ENCODE results near the gene ANP32D. TPM values are rescaled to one million over a fixed set of nuclear protein-coding genes. Genes with fewer than 3 reads are reported as not detected.
"Not testable (repeated sequence)": the region's sequence is repeated elsewhere in the genome, so short reads cannot be mapped to it uniquely, and the experiment has no call there.

ANP32D gene
- total RNA-seq = not detected
- long read RNA-seq = 0 reads

DNA sequence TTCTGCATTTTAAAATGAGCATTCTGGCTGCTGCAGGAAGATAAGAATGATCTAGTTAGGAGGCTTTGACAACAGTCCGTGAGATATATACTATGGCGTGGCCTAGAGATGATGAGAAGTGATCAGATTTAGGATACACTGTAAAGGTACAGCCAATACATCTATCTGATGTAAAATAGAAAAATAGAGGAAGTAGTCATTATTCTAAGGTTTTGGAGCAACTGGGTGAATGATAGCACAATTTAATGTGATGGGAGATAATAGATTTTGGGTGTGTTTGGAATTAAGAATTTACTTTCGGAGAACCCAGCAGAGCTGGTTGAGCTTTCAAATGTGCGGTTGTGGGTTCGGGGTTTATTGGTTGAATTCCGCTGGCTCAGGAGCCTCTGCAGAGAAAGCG lies at the start of gene ANP32D:
Gene ANP32D (plus strand): TSS at position 301 of the 400 bp plus-strand sequence. CDS start 106 bp downstream, outside the sequence.
- ATAC-seq (no peak), DNase-seq (ENCODE audit: missing footprints) (no peak)
- intact Hi-C loops (cut with DNase I) = no loop called here

DNA sequence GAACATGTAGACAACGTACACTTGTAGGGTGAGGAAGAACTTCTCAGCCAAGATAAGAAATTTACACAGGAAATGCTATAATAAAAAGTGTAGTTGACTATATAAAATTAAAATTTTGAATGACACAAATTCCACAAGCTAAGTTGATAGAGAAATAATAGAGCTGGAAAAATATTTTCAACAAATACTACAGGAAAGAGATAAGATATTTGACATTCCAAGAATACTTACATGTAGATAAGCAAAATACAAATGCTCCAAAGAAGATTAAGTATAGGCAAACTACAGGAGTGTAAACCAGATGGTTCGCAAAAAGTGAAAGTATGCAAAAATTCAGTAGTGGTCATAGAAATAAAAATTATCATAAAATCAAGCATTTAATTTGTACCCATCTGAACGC lies 49.2 kb upstream of the ANP32D start:
- intact Hi-C loops (cut with DNase I) = no loop called here
- no peak for DNase-seq (ENCODE audit: missing footprints)
- ATAC-seq = no peak

DNA sequence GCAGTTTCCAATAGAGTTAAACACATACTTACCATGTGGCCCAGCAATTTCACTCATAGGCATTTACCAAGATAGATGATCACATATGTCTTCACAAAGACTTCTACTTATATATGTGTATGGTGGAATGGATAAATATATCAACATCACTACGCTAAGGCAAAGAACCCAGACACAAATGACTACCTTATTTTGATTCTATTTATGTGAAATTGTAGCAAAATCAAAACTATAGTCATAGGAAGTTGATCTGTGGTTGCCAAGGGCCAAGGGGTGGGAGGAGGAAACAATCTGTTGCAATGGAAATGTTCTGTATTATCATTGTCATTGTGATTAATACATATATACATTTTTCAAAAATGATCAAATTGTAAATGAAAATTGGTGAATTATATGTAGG lies 47.7 kb upstream of the ANP32D start:
- DNase-seq (ENCODE audit: missing footprints) (no peak), ATAC-seq (no peak)
- intact Hi-C loops (cut with DNase I) = no loop called here

DNA sequence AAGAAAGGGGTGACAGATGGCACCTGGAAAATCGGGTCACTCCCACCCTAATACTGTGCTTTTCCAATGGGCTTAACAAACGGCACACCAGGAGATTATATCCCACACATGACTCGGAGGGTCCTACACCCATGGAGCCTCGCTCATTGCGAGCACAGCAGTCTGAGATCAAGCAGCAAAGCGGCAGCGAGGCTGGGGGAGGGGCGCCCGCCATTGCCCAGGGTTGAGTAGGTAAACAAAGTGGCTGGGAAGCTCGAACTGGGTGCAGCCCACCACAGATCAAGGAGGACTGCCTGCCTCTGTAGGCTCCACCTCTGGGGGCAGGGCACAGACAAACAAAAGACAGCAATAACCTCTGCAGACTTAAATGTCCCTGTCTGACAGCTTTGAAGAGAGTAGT lies 38.3 kb upstream of the ANP32D start:
- not testable (repeated sequence) for DNase-seq (ENCODE audit: missing footprints); ATAC-seq

DNA sequence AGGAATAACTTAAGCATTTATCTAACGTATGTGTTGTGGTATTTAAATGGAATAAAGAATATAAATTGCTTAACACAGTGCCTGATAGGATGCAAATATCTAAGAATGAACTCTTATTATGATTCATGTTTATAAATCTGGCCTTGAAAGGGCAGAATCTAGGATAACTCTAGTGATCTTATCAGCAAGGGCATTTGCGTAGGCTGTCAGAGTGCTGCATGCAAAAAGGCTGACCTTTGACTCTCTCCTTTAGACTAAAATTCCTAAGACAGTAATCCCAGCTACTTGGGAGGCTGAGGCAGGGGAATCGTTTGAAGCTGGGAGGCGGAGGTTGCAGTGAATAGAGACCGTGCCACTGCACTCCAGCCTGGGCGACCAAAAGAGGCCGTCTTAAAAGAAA lies 31.3 kb upstream of the ANP32D start:
- ATAC-seq (no peak), DNase-seq (ENCODE audit: missing footprints) (no peak)
- intact Hi-C loops (cut with DNase I) = no loop called here

More for the DNA sequence above, 38.3 kb upstream of the ANP32D start:
- intact Hi-C loops (cut with DNase I) = not testable (repeated sequence)

GRCh38 chr12:48442179-48442847 lies 30.0 kb upstream of the ANP32D start:
- no peak for DNase-seq (ENCODE audit: missing footprints)
- intact Hi-C loops (cut with DNase I) = no loop called here
- ATAC-seq = no peak

DNA sequence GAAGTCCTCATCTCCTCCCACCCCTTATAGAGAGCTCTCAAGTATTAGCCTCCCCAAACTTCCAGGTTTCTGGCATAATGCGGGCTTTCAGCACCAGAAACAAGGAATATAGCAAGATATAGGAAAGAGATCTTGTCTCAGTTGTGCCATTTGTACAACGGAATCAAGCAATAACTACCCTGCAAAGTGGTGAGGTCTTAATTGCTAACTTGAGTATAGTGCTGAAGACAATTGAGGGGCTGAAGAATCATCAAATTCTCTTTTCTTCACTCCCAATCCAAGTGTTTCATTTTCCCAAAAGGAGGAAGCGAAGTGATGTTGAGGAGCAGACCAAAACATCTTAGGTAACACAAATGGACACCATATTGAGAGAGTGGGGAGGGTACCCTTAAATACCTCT lies 26.8 kb upstream of the ANP32D start:
- intact Hi-C loops (cut with DNase I) = no loop called here
- DNase-seq (ENCODE audit: missing footprints) (no peak), ATAC-seq (no peak)

- ATAC-seq = no peak
- DNase-seq (ENCODE audit: missing footprints) = no peak
- intact Hi-C loops (cut with DNase I) = no loop called here
Measured at GRCh38 chr12:48446161-48446776, 26.1 kb upstream of the ANP32D start.

DNA sequence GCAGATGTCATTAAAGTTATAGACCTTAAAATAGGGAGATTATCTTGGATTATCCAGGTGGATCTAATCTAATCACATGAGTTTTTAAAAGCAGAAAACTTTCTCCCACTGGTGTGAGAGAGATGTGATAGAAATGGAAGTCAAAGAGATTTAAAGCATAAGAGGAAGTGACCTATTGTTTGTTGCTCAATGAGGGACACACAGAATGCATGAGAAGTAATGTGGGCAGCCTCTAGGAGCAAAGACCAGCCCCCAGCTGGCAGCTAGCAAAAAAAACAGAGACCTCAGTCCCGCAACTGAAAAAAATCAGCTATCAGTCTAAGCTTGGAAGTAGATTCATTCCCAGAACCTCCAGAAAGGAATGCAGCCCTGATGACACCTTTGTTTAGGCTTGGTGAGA lies 24.6 kb upstream of the ANP32D start:
- intact Hi-C loops (cut with DNase I) = no loop called here

GRCh38 chr12:48451372-48451771 lies 21.0 kb upstream of the ANP32D start:
- ATAC-seq = no peak
- intact Hi-C loops (cut with DNase I) = no loop called here

More for the DNA sequence above, 24.6 kb upstream of the ANP32D start:
- DNase-seq (ENCODE audit: missing footprints) = no peak
- ATAC-seq = no peak

GRCh38 chr12:48452961-48453360 lies 19.4 kb upstream of the ANP32D start:
- DNase-seq (ENCODE audit: missing footprints); ATAC-seq; intact Hi-C loops (cut with DNase I): not testable (repeated sequence)

More at GRCh38 chr12:48451372-48451771, 21.0 kb upstream of the ANP32D start:
- DNase-seq (ENCODE audit: missing footprints) = no peak

DNA sequence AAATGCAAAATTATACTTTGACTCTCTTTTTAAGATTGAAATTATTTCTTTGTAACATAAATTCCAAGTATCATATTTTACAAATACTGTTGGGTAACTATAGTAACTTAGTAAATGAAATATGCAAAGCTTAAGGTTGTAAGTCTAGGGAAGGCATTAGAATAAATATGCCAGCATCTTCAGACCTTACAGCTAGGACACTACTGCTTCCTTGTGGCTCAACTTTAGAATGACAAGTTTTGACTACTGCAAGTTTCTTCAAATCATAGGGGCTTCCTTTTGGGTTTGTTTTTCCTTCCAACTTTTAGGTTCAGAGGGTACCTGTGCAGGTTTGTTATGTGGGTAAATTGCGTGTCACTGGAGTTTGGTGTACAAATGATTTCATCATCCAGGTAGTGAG lies 17.7 kb upstream of the ANP32D start:
- ATAC-seq (no peak), DNase-seq (ENCODE audit: missing footprints) (no peak)
- intact Hi-C loops (cut with DNase I) = no loop called here

GRCh38 chr12:48455116-48455515 lies 17.2 kb upstream of the ANP32D start:
- ATAC-seq (no peak), DNase-seq (ENCODE audit: missing footprints) (no peak)
- intact Hi-C loops (cut with DNase I) = no loop called here

GRCh38 chr12:48459259-48459658 lies 13.1 kb upstream of the ANP32D start:
- ATAC-seq (no peak), DNase-seq (ENCODE audit: missing footprints) (no peak)
- intact Hi-C loops (cut with DNase I) = no loop called here

DNA sequence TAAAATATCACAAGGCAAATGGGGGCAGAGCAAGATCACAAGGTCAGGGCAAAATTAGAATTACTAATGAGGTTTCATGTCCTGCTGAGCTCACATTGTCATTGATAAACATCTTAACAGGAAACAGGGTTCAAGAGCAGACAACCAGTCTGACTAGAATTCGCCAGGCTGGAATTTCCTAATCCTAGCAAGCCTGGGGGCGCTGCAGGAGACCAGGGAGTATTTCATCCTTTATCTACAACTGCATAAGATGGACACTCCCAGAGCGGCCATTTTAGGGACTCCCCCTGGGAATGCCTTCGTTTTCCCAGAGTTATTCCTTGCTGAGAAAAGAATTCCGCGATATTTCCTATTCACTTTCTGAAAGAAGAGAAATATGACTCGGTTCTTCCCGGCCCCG lies 3.3 kb upstream of the ANP32D start:
- DNase-seq (ENCODE audit: missing footprints); ATAC-seq; intact Hi-C loops (cut with DNase I): not testable (repeated sequence)

- ATAC-seq (no peak), DNase-seq (ENCODE audit: missing footprints) (no peak)
- intact Hi-C loops (cut with DNase I) = no loop called here
Measured at GRCh38 chr12:48473061-48473460, 702 bp downstream of the ANP32D start.

GRCh38 chr12:48474497-48474896 lies 2.1 kb downstream of the ANP32D start:
- intact Hi-C loops (cut with DNase I) = not testable (repeated sequence)

DNA sequence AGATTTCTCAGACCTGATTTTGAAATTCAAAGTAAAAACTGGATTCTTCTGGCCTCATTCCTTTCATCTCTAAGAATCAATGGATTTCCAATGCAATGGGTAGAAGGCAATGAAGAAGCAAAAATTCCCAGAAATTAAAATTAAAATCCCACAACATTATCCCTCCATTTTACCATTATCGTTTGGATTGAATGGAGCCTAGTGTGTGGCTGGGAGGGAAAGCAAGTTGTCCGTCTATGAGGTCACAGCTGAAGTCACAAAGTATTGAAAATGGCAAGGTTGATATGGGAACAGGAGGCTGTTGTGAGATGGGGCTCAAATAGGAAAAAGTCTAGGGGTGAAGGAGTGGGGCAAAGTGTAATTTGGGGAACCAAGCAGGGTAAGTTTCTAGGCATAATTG lies 9.8 kb downstream of the ANP32D start, which contains the start of gene C12orf54:
Gene C12orf54 (plus strand): TSS at position 301 of the 400 bp plus-strand sequence. CDS start 799 bp downstream, outside the sequence.
- intact Hi-C loops (cut with DNase I) = no loop called here
- DNase-seq (ENCODE audit: missing footprints) = no peak
- no peak for ATAC-seq

More at GRCh38 chr12:48474497-48474896, 2.1 kb downstream of the ANP32D start:
- DNase-seq (ENCODE audit: missing footprints); ATAC-seq: not testable (repeated sequence)

DNA sequence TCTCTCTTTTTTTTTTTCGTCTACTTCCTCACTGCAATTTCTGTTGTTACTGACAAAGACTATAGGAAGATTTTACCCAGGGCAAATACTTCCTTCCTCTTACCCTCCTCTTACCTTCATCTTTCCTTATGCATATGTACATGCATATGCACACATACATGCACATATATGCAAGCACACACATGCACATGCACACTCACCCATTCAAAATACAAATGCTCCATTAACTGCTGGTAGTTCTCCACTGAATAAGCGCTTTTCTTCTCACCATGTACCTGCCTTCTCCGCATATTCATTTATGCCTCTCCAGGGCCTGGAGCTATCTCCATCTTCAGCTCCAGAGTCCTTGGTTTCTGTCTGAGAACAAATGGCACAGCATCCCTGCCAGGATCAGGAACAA lies 10.6 kb downstream of the ANP32D start:
- ATAC-seq (no peak), DNase-seq (ENCODE audit: missing footprints) (no peak)
- intact Hi-C loops (cut with DNase I) = no loop called here

GRCh38 chr12:48486261-48486660 lies 13.9 kb downstream of the ANP32D start:
- intact Hi-C loops (cut with DNase I) = no loop called here
- DNase-seq (ENCODE audit: missing footprints) (no peak), ATAC-seq (no peak)
